ENCODE data around the gene SYT17. TPM values are rescaled to one million over a fixed set of nuclear protein-coding genes. Genes with fewer than 3 reads are reported as not detected.

The SYT17 gene
- total RNA-seq, 3 donors from 2014 or later = 1.9 to 11.9 (median 5.2) TPM

DNA sequence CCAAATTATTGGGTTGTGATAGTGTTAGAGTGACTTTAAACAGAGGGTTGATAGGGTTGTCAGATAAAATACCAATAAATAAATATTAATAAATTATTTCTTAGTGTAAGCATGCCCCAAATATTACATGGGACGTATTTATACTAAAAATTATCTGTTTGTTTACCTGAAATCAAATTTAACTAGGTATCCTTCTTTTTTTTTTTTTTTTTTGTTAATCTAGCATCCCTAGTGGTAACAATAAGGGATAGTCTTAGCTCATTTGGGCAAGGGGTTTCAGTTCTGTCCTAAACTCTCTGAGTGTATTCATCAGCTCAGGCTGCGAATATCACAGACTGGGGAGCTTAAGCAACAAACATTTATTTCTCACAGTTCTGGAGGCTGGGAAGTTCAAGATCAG lies 118.8 kb downstream of the SYT17 start:
- TF ChIP-seq, protein P1, sequence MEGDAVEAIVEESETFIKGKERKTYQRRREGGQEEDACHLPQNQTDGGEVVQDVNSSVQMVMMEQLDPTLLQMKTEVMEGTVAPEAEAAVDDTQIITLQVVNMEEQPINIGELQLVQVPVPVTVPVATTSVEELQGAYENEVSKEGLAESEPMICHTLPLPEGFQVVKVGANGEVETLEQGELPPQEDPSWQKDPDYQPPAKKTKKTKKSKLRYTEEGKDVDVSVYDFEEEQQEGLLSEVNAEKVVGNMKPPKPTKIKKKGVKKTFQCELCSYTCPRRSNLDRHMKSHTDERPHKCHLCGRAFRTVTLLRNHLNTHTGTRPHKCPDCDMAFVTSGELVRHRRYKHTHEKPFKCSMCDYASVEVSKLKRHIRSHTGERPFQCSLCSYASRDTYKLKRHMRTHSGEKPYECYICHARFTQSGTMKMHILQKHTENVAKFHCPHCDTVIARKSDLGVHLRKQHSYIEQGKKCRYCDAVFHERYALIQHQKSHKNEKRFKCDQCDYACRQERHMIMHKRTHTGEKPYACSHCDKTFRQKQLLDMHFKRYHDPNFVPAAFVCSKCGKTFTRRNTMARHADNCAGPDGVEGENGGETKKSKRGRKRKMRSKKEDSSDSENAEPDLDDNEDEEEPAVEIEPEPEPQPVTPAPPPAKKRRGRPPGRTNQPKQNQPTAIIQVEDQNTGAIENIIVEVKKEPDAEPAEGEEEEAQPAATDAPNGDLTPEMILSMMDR (IDR thresholded peaks at IDR 0.05) = no peak
- TF ChIP-seq POLR2A (IDR thresholded peaks at IDR 0.05) = no peak
- no peak for TF ChIP-seq POLR2AphosphoS5 (IDR thresholded peaks at IDR 0.05)
- intact Hi-C loops (cut with DNase I; ENCODE audit: low total_unique reads) = no loop called here
- Histone ChIP-seq H3K4me3 (no peak overlapping the region), H3K27me3 (no peaks in the 10 kb centered on the region), H3K36me3 (no peaks in the 10 kb centered on the region), H3K27ac (no peak overlapping the region), H3K4me1 (no peaks in the 10 kb centered on the region), H3K9me3 (no peaks in the 10 kb centered on the region)
- no peak for DNase-seq (ENCODE audit: low spot score in 2 of 2)

GRCh38 chr16:19287241-19287640 lies 119.2 kb downstream of the SYT17 start:
- Histone ChIP-seq H3K4me3 (no peak overlapping the region), H3K9me3 (no peaks in the 10 kb centered on the region), H3K4me1 (no peaks in the 10 kb centered on the region), H3K27ac (no peak overlapping the region), H3K27me3 (no peaks in the 10 kb centered on the region), H3K36me3 (no peaks in the 10 kb centered on the region)
- intact Hi-C loops (cut with DNase I; ENCODE audit: low total_unique reads) = no loop called here
- no peak for DNase-seq (ENCODE audit: low spot score in 2 of 2)
- TF ChIP-seq, protein P1 (IDR thresholded peaks at IDR 0.05) = no peak
- TF ChIP-seq POLR2A (IDR thresholded peaks at IDR 0.05) = no peak
- TF ChIP-seq POLR2AphosphoS5 (IDR thresholded peaks at IDR 0.05) = no peak

- no peaks in the 10 kb centered on the region for H3K27me3 ChIP-seq
- TF ChIP-seq POLR2A (IDR thresholded peaks at IDR 0.05) (no peak), POLR2AphosphoS5 (IDR thresholded peaks at IDR 0.05) (no peak)
- TF ChIP-seq, protein P1 (IDR thresholded peaks at IDR 0.05) = no peak
- H3K9me3 ChIP-seq = no peaks in the 10 kb centered on the region
- intact Hi-C loops (cut with DNase I; ENCODE audit: low total_unique reads) = no loop called here
- H3K4me1 ChIP-seq = no peaks in the 10 kb centered on the region
- no peaks in the 10 kb centered on the region for H3K36me3 ChIP-seq
- no peak overlapping the region for H3K4me3 ChIP-seq
- no peak overlapping the region for H3K27ac ChIP-seq
- no peak for DNase-seq (ENCODE audit: low spot score in 2 of 2)
Measured at GRCh38 chr16:19288872-19289799, 121.1 kb downstream of the SYT17 start.

- Histone ChIP-seq H3K27me3 (no peaks in the 10 kb centered on the region), H3K4me1 (no peaks in the 10 kb centered on the region), H3K9me3 (no peaks in the 10 kb centered on the region), H3K36me3 (no peaks in the 10 kb centered on the region), H3K4me3 (no peak overlapping the region), H3K27ac (no peak overlapping the region)
- intact Hi-C loops (cut with DNase I; ENCODE audit: low total_unique reads) = no loop called here
- DNase-seq (ENCODE audit: low spot score in 2 of 2) = peak in 1 of 2 donors; percentile 19
- no peak for TF ChIP-seq POLR2AphosphoS5 (IDR thresholded peaks at IDR 0.05)
- no peak for TF ChIP-seq POLR2A (IDR thresholded peaks at IDR 0.05)
- TF ChIP-seq, protein P1 (IDR thresholded peaks at IDR 0.05) = no peak
Measured at GRCh38 chr16:19289811-19290485, 121.9 kb downstream of the SYT17 start.

DNA sequence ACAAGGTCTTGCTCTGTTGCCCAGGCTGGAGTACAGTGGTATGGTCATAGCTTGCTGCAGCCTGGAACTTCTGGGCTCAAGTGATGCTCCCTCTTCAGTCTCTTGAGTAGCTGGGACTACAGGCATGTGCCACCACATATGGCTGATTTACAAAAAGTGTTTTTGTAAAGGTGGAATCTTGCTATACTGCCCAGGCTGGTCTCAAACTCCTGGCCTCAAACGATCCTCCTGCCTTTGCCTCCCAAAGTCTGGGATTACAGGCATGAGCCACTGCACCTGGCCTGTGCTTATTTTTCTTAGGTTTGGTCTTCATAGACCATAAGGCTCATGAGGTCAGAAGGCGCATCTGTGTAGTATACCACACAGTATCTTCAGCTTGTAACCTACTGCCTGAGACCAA lies 122.8 kb downstream of the SYT17 start:
- Histone ChIP-seq H3K27ac (no peak overlapping the region), H3K9me3 (no peaks in the 10 kb centered on the region), H3K4me3 (no peak overlapping the region), H3K27me3 (no peaks in the 10 kb centered on the region), H3K36me3 (no peaks in the 10 kb centered on the region), H3K4me1 (no peaks in the 10 kb centered on the region)
- intact Hi-C loops (cut with DNase I; ENCODE audit: low total_unique reads) = no loop called here
- no peak for TF ChIP-seq POLR2AphosphoS5 (IDR thresholded peaks at IDR 0.05)
- TF ChIP-seq, protein P1 (IDR thresholded peaks at IDR 0.05) = no peak
- no peak for TF ChIP-seq POLR2A (IDR thresholded peaks at IDR 0.05)
- no peak for DNase-seq (ENCODE audit: low spot score in 2 of 2)
